Globus pallidus (tissue), 1 donor: Measurements from ENCODE around the gene SRRT.
"Not testable (repeated sequence)": the region's sequence is repeated elsewhere in the genome, so short reads cannot be mapped to it uniquely, and the experiment has no call there.

ENCODE experiments used
- DNase-seq: peaks from one replicate; pipeline ENCODE4 v3.0.0-alpha.2; 2015; ENCODE audit warnings: low spot score

SRRT gene

GRCh38 chr7:100854146-100854895, 20.6 kb upstream of the SRRT start:
- DNase-seq: no peak

GRCh38 chr7:100854899-100855298, 20.0 kb upstream of the SRRT start:
- not testable (repeated sequence) for DNase-seq

- DNase-seq: no peak
Observed at GRCh38 chr7:100855515-100855914, 19.4 kb upstream of the SRRT start.

DNA sequence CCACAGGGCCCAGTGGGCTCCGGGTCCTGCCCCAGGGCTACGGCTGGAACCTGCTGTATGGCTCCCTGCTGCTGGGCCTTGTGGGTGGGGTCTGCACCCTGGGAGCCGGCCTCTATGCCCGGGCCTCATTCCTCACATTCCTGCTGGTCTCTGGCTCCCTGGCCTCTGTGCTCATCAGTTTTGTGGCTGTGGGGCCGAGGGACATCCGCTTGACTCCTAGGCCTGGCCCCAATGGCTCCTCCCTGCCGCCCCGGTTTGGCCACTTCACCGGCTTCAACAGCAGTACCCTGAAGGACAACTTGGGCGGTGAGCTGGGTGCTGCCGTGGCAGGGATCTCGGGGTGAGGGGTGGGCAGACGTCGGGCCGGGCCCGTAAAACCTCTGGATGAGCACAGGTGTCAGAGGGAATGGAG, 18.0 kb upstream of the SRRT start:
- DNase-seq: no peak

- no peak for DNase-seq
Observed at GRCh38 chr7:100859856-100860255, 15.0 kb upstream of the SRRT start.

DNA sequence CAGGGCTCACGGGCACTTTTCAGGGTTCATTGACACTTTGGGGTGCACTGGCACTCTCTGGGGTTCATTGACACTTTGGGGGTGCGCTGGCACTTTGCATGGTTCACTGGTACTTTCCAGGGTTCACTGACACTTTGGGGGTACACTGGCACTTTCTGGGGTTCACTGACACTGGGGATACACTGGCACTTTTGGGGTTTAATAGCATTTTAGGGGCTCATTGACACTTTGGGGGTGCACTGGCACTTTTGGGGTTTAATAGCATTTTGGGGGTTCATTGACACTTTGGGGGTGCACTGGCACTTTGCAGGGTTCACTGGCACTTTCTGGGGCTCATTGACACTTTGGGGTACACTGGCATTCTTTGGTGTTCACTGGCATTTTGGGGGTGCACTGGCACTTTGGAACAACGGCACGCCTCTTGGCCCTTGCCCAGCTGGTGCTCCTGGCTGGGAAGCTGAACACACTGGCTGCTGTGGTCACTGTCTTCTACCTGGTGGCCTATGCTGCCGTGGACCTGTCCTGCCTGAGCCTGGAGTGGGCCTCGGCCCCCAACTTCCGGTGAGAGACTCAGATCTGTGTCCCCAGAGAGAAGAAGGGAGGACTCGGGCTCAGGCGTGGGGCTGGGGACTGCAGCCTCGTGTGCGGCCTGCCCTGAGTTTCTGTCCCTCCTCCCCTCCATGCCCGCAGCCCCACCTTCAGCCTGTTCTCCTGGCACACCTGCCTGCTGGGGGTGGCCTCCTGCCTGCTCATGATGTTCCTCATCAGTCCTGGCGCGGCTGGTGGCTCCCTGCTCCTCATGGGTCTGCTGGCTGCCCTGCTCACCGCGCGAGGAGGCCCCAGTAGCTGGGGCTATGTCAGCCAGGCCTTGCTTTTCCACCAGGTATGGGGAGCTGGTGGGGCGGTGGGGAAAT, 13.9 kb upstream of the SRRT start:
- DNase-seq: no peak

GRCh38 chr7:100861616-100861985, 13.3 kb upstream of the SRRT start:
- no peak for DNase-seq

DNA sequence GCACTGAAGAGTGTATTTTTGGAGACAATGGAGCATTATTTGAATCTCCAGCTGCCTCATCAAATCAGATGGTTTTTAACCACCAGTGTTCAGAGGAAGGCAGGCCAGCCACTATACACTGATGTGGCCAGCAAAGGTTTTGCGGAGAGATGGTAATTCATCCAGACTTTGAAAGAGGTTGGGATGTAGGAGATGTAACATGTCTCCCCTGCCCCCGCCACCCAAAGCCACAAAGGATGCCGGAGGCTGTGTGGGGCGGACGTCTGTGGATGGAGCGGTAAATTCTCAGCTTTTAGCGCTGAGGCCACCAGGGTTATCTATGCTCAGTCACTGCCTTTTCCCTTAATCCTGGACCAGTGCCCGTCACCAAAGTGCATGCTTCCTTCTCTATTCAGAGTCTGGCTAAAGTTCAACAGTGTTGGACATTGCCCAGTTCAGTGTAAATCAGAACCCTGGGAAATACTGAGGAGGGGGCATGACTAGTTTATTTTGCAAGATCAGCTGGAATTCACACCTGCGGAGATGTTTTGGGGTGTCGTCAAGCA, 11.4 kb upstream of the SRRT start:
- peak; percentile 53 for DNase-seq

DNA sequence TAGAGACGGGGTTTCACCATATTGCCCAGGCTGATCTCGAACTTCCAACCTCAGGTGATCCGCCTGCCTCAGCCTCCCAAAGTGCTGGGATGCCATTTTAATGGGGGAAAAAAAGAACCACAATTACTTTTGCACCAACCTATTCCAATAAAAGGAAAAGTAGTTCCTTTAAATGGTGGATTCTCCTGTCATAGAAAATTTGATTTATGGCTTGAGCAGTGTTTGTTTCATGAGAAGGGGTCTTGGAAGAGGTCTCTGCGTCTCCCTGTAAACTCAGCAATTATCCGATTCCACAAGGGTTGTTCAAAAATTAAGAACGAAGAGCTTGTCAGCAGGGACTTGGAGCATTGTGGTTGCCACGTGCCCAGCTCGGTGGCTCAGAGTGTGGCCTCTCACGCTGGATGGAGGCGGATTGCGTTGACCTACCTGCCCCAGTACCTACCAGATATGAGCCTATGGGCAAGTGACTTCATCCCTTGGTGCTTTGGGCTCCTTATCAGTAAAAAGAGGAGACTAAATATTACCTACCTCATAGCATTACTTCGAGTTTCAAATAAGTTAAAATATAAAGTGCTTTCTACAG, 10.5 kb upstream of the SRRT start:
- no peak for DNase-seq

- DNase-seq: no peak
Observed at GRCh38 chr7:100865372-100865911, 9.5 kb upstream of the SRRT start.

DNA sequence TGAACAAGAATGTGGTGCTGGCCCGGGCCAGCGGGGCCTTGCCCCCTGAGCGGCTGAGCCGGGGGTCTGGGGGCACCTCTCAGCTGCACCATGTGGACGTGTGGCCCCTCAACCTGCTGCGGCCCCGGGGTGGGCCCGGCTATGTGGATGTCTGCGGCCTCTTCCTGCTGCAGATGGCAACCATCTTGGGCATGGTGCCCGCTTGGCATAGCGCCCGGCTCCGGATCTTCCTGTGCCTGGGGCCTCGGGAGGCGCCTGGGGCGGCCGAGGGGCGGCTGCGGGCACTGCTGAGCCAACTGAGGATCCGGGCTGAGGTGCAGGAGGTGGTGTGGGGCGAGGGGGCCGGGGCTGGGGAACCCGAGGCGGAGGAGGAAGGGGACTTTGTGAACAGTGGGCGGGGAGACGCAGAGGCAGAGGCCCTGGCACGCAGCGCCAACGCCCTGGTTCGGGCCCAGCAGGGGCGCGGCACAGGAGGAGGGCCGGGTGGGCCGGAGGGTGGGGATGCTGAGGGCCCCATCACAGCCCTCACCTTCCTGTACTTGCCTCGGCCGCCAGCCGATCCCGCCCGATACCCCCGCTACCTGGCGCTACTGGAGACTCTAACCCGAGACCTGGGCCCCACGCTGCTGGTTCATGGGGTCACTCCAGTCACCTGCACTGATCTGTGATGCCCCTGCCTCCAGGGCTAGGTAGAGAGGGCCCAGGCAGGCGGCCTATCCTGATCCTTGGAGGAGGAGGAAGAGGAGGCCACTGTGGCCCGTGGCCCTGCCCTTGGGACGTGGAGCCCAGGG, 8.8 kb upstream of the SRRT start:
- DNase-seq: peak; percentile 84

DNA sequence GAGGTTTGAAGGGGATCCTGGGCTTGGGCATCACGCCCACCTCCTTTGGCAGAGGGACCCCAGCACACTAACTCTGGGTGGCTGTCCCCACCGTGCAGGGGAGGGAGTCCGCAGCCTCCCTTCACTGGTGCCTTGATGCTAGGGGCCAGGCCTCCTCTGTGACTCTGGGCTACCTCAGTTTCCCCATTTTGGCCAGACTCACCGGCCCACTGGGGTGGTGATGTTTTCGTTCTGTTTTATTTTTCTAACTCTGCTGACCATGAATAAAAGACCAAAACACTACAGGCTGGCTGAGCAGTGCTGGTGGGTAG, 8.2 kb upstream of the SRRT start:
- DNase-seq: no peak

DNA sequence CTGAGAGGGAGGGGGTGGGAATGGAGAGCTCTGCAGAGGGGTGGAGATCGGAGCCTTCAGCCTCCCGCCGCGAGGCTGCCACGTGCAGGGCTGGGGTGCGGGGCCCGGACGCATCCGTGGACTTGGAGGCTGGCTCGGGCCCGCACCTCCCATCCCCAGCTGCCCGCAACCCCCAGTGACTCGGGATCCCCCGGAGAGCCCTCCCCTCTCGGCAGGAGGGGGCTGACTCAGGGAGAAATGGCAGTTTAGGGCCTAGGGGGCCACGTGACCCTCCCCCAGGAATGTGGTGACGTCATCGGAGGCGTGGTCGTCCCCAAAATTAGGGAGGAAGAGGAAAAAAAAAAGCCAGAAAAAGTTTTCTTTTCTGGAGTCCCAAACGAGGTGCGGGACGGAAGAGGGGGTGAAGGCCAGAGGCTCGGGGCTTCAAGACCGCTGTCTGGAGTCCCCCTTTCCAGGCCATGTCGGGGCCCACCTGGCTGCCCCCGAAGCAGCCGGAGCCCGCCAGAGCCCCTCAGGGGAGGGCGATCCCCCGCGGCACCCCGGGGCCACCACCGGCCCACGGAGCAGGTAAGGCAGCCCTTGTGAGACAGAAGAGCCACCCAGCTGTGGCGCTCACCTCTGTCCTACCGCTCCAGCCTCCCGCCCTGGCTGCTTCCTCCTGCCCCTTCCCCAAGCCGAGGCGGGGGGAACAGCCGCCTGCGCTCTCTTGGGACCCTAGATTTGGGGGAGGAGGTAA, 7.7 kb upstream of the SRRT start, which contains the start of gene TRIP6:
Gene TRIP6 (plus strand): TSS at position 348 of the 736 bp plus-strand sequence. CDS start 111 bp downstream, at position 459.
- DNase-seq: peak; percentile 83

DNA sequence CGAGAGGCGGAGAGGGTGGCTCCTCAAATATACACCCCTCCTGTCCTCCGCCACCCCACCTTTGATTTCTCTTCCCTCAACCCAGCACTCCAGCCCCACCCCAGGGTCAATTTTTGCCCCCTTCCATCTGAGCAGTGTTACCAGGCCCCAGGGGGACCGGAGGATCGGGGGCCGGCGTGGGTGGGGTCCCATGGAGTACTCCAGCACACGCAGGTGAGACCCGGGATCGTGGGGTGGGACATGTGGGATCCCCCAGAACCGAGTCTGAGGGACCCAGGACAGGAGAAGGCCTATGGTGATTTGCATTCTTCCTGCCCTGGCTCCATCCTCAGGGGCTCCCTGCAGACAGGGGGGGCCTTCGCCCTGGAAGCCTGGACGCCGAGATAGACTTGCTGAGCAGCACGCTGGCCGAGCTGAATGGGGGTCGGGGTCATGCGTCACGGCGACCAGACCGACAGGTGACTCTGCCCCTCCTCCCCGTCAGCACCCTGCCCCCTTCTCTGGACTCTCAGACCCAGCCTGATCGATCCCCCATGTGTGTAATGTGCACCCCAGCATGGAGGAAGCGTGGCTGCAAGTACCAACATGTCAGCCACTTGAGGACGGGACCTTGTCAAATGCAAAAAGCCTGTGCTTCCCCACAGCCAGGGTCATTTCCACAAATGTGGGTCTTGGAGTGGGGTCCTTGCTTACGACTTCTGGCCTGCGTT, 7.0 kb upstream of the SRRT start:
- DNase-seq: no peak

GRCh38 chr7:100873599-100874299, 1.2 kb upstream of the SRRT start:
- DNase-seq: no peak

- DNase-seq: no peak
Observed at GRCh38 chr7:100874300-100874576, 665 bp upstream of the SRRT start.

DNA sequence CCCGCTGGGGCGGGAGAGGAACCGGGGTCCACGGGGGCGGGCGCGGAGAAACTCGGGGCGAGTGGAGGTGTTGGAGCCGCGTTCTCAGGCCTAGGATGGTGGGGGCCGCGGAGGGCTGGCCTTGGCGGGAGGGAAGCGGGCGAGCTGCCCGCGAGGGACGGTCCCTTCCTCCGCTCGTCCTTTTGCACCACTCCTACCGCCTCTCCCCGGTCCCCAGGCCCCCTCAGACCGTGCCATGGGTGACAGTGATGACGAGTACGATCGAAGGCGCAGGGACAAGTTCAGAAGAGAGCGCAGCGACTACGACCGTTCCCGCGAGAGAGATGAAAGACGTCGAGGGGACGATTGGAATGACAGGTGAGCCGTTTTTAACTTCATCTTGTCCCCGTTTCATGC, 451 bp downstream of the SRRT start:
- no peak for DNase-seq

- no peak for DNase-seq
Observed at GRCh38 chr7:100878013-100878412, 3.1 kb downstream of the SRRT start.

GRCh38 chr7:100878685-100879084, 3.8 kb downstream of the SRRT start:
- DNase-seq: no peak
